Endothelial cell of umbilical vein (primary cell): Measurements from ENCODE around the gene GKN2. TPM values are rescaled to one million over a fixed set of nuclear protein-coding genes. Genes with fewer than 3 reads are reported as not detected.

Source experiments
- BruUV-seq: library from RNA; stranded (reverse); fragments of 400-500 nt; replicated peaks from 2 replicates; lab custom pipeline; 2021; lab: Mats Ljungman, UMichigan
- CTCF ChIA-PET: fragments of 300-600, 350-600 bp; sonication (Branson Sonifier 250); formaldehyde crosslinking; loops from one replicate; lab custom pipeline; 2021; ENCODE audit warnings: antibody characterized with exemption, inconsistent platforms; lab: Charles Lee
- POLR2A ChIA-PET: fragments of 300-600, 350-600 bp; sonication (Branson Sonifier 250); formaldehyde crosslinking; loops from one replicate; lab custom pipeline; 2021; ENCODE audit warnings: antibody characterized with exemption, inconsistent platforms; lab: Charles Lee
- DNase-seq: peaks from one replicate; pipeline ENCODE4 v3.0.0-alpha.2; 2011; ENCODE audit warnings: low read depth, low spot score
- FAIRE-seq: peaks from 2 replicates; lab custom pipeline; 2011; peaks lifted over from hg19 to GRCh38; lab: Jason Lieb, UNC
- H2AFZ ChIP-seq: 2 replicates; pipeline ENCODE4 v1.6.0; 2012; ENCODE audit warnings: low read depth, low read length, control low read depth, inconsistent platforms
- H3K27ac ChIP-seq: 2 replicates; pipeline ENCODE4 v1.5.1; 2011; ENCODE audit warnings: low read depth, mild to moderate bottlenecking, control low read depth, low read length, moderate library complexity; ENCODE audit not compliant: insufficient read depth
- H3K27me3 ChIP-seq, 2 experiments: 2 replicates each; pipeline versions ENCODE4 v1.6.0 to v1.6.1; 2011; ENCODE audit warnings: low read length in 2 of 2, mixed read lengths in 1 of 2; ENCODE audit not compliant: control insufficient read depth in 2 of 2, insufficient read depth in 2 of 2
- H3K36me3 ChIP-seq, 2 experiments: 2 replicates in 1 of 2; 3 replicates in 1 of 2; pipeline ENCODE4 v1.5.1; 2011; ENCODE audit warnings: low read length in 2 of 2, mild to moderate bottlenecking in 1 of 2, moderate library complexity in 1 of 2; ENCODE audit not compliant: control insufficient read depth in 2 of 2, insufficient read depth in 2 of 2; ENCODE audit errors: extremely low read depth in 1 of 2
- H3K4me1 ChIP-seq: 3 replicates; pipeline ENCODE4 v1.5.1; 2011; ENCODE audit warnings: mild to moderate bottlenecking, low read length; ENCODE audit not compliant: control insufficient read depth, insufficient read depth; ENCODE audit errors: extremely low read depth
- H3K4me2 ChIP-seq: 2 replicates; pipeline ENCODE4 v1.6.1; 2011; ENCODE audit warnings: low read length, control low read depth, mixed read lengths; ENCODE audit not compliant: insufficient read depth
- H3K4me3 ChIP-seq, 3 experiments: fragments of 200-600 bp in 1 of 3; sonication (generic), shearing (Covaris generic) in 1 of 3; replicated peaks in 1 of 3; 2 replicates each; pipeline ENCODE4 v1.5.1; 2011 to 2016; ENCODE audit warnings: control low read depth in 3 of 3, low read length in 3 of 3, mild to moderate bottlenecking in 2 of 3, inconsistent platforms in 1 of 3, low read depth in 1 of 3, moderate library complexity in 1 of 3; ENCODE audit not compliant: insufficient read depth in 1 of 3
- H3K79me2 ChIP-seq: 2 replicates; pipeline ENCODE4 v1.6.0; 2012; ENCODE audit warnings: low read length, inconsistent platforms; ENCODE audit not compliant: control insufficient read depth, insufficient read depth
- H3K9ac ChIP-seq: replicated peaks from 2 replicates; pipeline ENCODE3; 2011; ENCODE audit warnings: low read length, control low read depth; ENCODE audit not compliant: insufficient read depth; ENCODE audit errors: extremely low read depth
- H3K9me1 ChIP-seq: replicated peaks from 3 replicates; pipeline ENCODE4 v1.6.0; 2011; ENCODE audit warnings: mild to moderate bottlenecking, low read length; ENCODE audit not compliant: control insufficient read depth, insufficient read depth; ENCODE audit errors: extremely low read depth
- H3K9me3 ChIP-seq: replicated peaks from 2 replicates; pipeline ENCODE4 v1.5.1; 2012; ENCODE audit warnings: low read length, inconsistent platforms; ENCODE audit not compliant: control insufficient read depth, insufficient read depth
- H4K20me1 ChIP-seq: replicated peaks from 2 replicates; pipeline ENCODE3; 2011; ENCODE audit warnings: mild to moderate bottlenecking, low read length; ENCODE audit not compliant: control insufficient read depth, insufficient read depth; ENCODE audit errors: extremely low read depth
- EZH2 ChIP-seq: IDR thresholded peaks from 2 replicates; pipeline ENCODE4 v1.6.1; 2012; ENCODE audit warnings: borderline replicate concordance, low read depth, mild to moderate bottlenecking, moderate library complexity, low read length, inconsistent platforms; ENCODE audit not compliant: severe bottlenecking
- FOS ChIP-seq: IDR thresholded peaks from 2 replicates; pipeline ENCODE4 v1.6.1; 2011; ENCODE audit warnings: mild to moderate bottlenecking, low read length, moderate library complexity, borderline replicate concordance; ENCODE audit not compliant: insufficient read depth
- GATA2 ChIP-seq: IDR thresholded peaks from 2 replicates; pipeline ENCODE4 v1.7.0; 2011; ENCODE audit warnings: low read depth, mild to moderate bottlenecking, moderate library complexity, mixed read lengths, low read length; ENCODE audit not compliant: insufficient read length, insufficient read depth
- JUN ChIP-seq: IDR thresholded peaks from 2 replicates; pipeline ENCODE4 v1.6.1; 2011; ENCODE audit warnings: borderline replicate concordance, low read depth; ENCODE audit not compliant: insufficient read length, insufficient read depth
- MYC ChIP-seq: IDR thresholded peaks from one replicate; pipeline ENCODE4 v1.6.1; 2011; ENCODE audit warnings: mild to moderate bottlenecking, low read depth, low read length
- POLR2A ChIP-seq: IDR thresholded peaks from 2 replicates; pipeline ENCODE4 v1.6.1; 2012; ENCODE audit warnings: low read depth, mild to moderate bottlenecking, control low read depth, low read length
- POLR2AphosphoS5 ChIP-seq: IDR thresholded peaks from 2 replicates; pipeline ENCODE4 v1.6.1; 2012; ENCODE audit warnings: low read depth, mild to moderate bottlenecking, control low read depth, low read length, moderate library complexity; ENCODE audit not compliant: insufficient read depth
- dilution Hi-C: fragments of 300-500 bp; cut with MboI; formaldehyde crosslinking; loops from one replicate; pipeline ENCODE4 v1.15.0; 2019; ENCODE audit warnings: low sequenced_read_pairs; ENCODE audit not compliant: extremely low pct_ligation_motif_present
- intact Hi-C: fragments of 100-400 bp; cut with micrococcal nuclease; formaldehyde crosslinking; loops from one replicate; pipeline ENCODE4 v1.10.0; 2022
- polyA plus RNA-seq, 4 experiments: library from polyadenylated mRNA; depleted of rRNA in 3 of 4; stranded (reverse) in 3 of 4; unstranded in 1 of 4; fragments of >200 nt; gene quantifications; 2 replicates each; pipeline versions ENCODE4 v1.2.1 to v1.2.3, GENCODE V29; 2011 to 2012; ENCODE audit warnings: missing spikeins in 1 of 4
- total RNA-seq: library from RNA; stranded (reverse); gene quantifications from 2 replicates; pipeline ENCODE4 v1.2.3, GENCODE V29; 2021
- TF ChIP-seq, protein P1 (sequence below): IDR thresholded peaks from 2 replicates; pipeline ENCODE4 v1.6.1; 2011; ENCODE audit not compliant: insufficient read depth, insufficient read length
- TF ChIP-seq, protein P2 (sequence below), 2 donors: IDR thresholded peaks; 1 replicate in 1 of 2; 2 replicates in 1 of 2; pipeline ENCODE4 v1.5.1; 2011; ENCODE audit warnings: low read length in 2 of 2, mild to moderate bottlenecking in 2 of 2, moderate library complexity in 2 of 2, control low read depth in 1 of 2, inconsistent platforms in 1 of 2, low read depth in 1 of 2; ENCODE audit not compliant: insufficient read depth in 1 of 2; ENCODE audit errors: extremely low read depth in 1 of 2

GKN2 gene
- total and polyA plus RNA-seq, 2 donors (not counting 3 experiments of a cell fraction or from before 2014, with no cell fraction given), result not detected

DNA sequence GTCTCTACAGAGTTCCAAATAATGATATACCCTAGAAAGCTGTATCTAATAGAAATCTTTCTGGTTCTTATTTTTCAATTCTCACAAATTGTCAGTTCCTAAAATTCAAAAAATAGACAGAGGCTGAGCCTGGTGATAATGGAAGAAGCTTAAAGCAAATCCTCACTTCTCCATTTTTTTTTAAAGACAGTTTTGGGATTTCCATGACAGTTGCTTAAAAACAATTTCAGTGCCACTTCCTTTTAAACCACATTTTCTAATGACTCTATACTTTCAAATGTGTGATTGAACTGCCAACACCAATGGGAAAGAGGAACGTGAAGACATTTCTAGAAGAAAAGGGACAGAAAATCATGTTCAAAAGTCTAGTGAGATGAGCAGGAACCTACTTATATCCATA is 4.0 kb downstream of the GKN2 start:
- DNase-seq, result no peak
- BruUV-seq, result no TSS peak
- no peaks in the 10 kb centered on the region for H3K9me1 ChIP-seq
- ChIA-PET POLR2A (no interaction called here), CTCF (interaction anchor here (1.3 kb wide), 1 partner anchor 9 kb away, joined by 3 read pairs; no protein-coding TSS in a partner anchor)
- peaks cover 15 to 30% of the 10 kb centered on the region in 2 experiments for H3K27me3 ChIP-seq
- no peaks in the 10 kb centered on the region for H3K79me2 ChIP-seq
- H3K9ac ChIP-seq, result no peak overlapping the region
- intact Hi-C loops (no loop called here), dilution Hi-C loops (loop anchor here (25.0 kb wide), 1 partner anchor 211 kb away; the partner anchor contains the start of gene ARHGAP25)
- no peak overlapping the region for H3K4me2 ChIP-seq
- H2AFZ ChIP-seq, result no peak overlapping the region
- no peak overlapping the region for H3K4me3 ChIP-seq
- H4K20me1 ChIP-seq, result no peaks in the 10 kb centered on the region
- no peak overlapping the region for H3K27ac ChIP-seq
- H3K4me1 ChIP-seq, result no peaks in the 10 kb centered on the region
- TF ChIP-seq POLR2A (no peak), GATA2 (no peak), JUN (no peak), FOS (no peak), POLR2AphosphoS5 (no peak), EZH2 (no peak), MYC (no peak)
- TF ChIP-seq, protein P1, sequence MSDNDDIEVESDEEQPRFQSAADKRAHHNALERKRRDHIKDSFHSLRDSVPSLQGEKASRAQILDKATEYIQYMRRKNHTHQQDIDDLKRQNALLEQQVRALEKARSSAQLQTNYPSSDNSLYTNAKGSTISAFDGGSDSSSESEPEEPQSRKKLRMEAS, result no peak
- TF ChIP-seq, protein P2, sequence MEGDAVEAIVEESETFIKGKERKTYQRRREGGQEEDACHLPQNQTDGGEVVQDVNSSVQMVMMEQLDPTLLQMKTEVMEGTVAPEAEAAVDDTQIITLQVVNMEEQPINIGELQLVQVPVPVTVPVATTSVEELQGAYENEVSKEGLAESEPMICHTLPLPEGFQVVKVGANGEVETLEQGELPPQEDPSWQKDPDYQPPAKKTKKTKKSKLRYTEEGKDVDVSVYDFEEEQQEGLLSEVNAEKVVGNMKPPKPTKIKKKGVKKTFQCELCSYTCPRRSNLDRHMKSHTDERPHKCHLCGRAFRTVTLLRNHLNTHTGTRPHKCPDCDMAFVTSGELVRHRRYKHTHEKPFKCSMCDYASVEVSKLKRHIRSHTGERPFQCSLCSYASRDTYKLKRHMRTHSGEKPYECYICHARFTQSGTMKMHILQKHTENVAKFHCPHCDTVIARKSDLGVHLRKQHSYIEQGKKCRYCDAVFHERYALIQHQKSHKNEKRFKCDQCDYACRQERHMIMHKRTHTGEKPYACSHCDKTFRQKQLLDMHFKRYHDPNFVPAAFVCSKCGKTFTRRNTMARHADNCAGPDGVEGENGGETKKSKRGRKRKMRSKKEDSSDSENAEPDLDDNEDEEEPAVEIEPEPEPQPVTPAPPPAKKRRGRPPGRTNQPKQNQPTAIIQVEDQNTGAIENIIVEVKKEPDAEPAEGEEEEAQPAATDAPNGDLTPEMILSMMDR (IDR thresholded peaks at IDR 0.05; ENCODE audit: extremely low read depth in 1 of 2, insufficient read depth in 1 of 2, low read depth in 1 of 2, low read length in 2 of 2), result no peak
- no peak for FAIRE-seq
- no peaks in the 10 kb centered on the region for H3K9me3 ChIP-seq
- H3K36me3 ChIP-seq, result no peaks in the 10 kb centered on the region
